ENCODE measurements around the gene NF1. TPM values are rescaled to one million over a fixed set of nuclear protein-coding genes. Genes with fewer than 3 reads are reported as not detected.

The NF1 gene
- total RNA-seq, 4 donors from 2014 or later, result 15.6 to 48.4 (median 26.9) TPM

GRCh38 chr17:31404028-31404949 lies 309.5 kb downstream of the NF1 start:
- intact Hi-C loops (cut with DNase I), result no loop called here
- DNase-seq, result no peak
- Histone ChIP-seq H3K36me3 (no peaks in the 10 kb centered on the region), H3K4me1 (no peaks in the 10 kb centered on the region), H3K4me3 (no peak overlapping the region), H3K9me3 (no peaks in the 10 kb centered on the region), H3K27me3 (peaks cover 0 to 1% (median 0%) of the 10 kb centered on the region in 4 donors), H3K27ac (no peak overlapping the region)
- no peak for TF ChIP-seq POLR2A (IDR thresholded peaks at IDR 0.05)
- TF ChIP-seq, protein P1, sequence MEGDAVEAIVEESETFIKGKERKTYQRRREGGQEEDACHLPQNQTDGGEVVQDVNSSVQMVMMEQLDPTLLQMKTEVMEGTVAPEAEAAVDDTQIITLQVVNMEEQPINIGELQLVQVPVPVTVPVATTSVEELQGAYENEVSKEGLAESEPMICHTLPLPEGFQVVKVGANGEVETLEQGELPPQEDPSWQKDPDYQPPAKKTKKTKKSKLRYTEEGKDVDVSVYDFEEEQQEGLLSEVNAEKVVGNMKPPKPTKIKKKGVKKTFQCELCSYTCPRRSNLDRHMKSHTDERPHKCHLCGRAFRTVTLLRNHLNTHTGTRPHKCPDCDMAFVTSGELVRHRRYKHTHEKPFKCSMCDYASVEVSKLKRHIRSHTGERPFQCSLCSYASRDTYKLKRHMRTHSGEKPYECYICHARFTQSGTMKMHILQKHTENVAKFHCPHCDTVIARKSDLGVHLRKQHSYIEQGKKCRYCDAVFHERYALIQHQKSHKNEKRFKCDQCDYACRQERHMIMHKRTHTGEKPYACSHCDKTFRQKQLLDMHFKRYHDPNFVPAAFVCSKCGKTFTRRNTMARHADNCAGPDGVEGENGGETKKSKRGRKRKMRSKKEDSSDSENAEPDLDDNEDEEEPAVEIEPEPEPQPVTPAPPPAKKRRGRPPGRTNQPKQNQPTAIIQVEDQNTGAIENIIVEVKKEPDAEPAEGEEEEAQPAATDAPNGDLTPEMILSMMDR (IDR thresholded peaks at IDR 0.05), result no peak
- 70 to 82% methylated on average over 18 of the region's 19 CpGs for WGBS, 2 donors

DNA sequence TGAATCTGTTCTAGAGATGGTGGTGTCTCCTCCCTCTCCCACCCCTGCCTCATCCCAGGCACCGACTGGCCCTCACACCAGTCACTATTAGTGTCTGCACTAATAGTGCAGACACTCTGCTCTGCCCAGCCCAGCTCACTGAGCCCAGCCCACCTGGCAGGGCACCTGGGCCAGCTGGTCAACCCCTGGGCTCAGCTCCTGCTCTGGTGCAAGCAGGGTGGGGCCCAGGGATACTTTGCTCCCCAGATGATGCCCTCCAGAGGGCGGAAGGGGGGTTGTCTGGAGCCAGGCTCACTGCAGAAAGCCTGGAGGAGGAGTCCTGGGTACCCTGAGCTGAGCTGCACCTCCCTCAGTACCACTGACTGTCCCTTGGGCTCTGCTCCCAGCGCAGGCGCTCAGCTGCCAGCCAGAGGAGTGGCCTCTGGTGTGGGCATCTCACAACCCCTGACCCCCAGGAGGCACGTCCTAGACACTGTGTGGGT lies 311.2 kb downstream of the NF1 start:
- TF ChIP-seq POLR2A (IDR thresholded peaks at IDR 0.05), result no peak
- TF ChIP-seq, protein P1 (IDR thresholded peaks at IDR 0.05), result no peak
- no peak for DNase-seq
- H3K4me1 ChIP-seq, result no peaks in the 10 kb centered on the region
- no peak overlapping the region for H3K27ac ChIP-seq
- H3K4me3 ChIP-seq, result no peak overlapping the region
- no peaks in the 10 kb centered on the region for H3K9me3 ChIP-seq
- 39 to 41% methylated on average over 2 to 4 of the region's 5 CpGs for WGBS, 2 donors
- H3K36me3 ChIP-seq, result no peaks in the 10 kb centered on the region
- intact Hi-C loops (cut with DNase I), result no loop called here
- peaks cover 0 to 4% (median 0%) of the 10 kb centered on the region in 4 donors for H3K27me3 ChIP-seq

- Histone ChIP-seq H3K36me3 (no peaks in the 10 kb centered on the region), H3K9me3 (no peaks in the 10 kb centered on the region), H3K27me3 (peaks cover 0 to 22% (median 0%) of the 10 kb centered on the region in 4 donors), H3K27ac (no peak overlapping the region), H3K4me1 (no peaks in the 10 kb centered on the region), H3K4me3 (no peak overlapping the region)
- intact Hi-C loops (cut with DNase I), result no loop called here
- DNase-seq, result no peak
- WGBS, 2 donors, result 76 to 79% methylated on average over 4 of the region's 4 CpGs
- TF ChIP-seq POLR2A (IDR thresholded peaks at IDR 0.05), result no peak
- TF ChIP-seq, protein P1 (IDR thresholded peaks at IDR 0.05), result no peak
Observed at GRCh38 chr17:31408586-31408985, 313.8 kb downstream of the NF1 start.

- intact Hi-C loops (cut with DNase I), result no loop called here
- Histone ChIP-seq H3K27ac (no peak overlapping the region), H3K9me3 (no peaks in the 10 kb centered on the region), H3K36me3 (no peaks in the 10 kb centered on the region), H3K4me1 (no peaks in the 10 kb centered on the region), H3K4me3 (no peak overlapping the region), H3K27me3 (peaks cover 0 to 39% (median 0%) of the 10 kb centered on the region in 4 donors)
- TF ChIP-seq POLR2A (IDR thresholded peaks at IDR 0.05), result no peak
- TF ChIP-seq, protein P1 (IDR thresholded peaks at IDR 0.05), result no peak
- 64 to 83% methylated on average over 2 to 4 of the region's 13 CpGs for WGBS, 2 donors
- DNase-seq, result no peak
Observed at GRCh38 chr17:31411707-31412285, 317.0 kb downstream of the NF1 start.

- Histone ChIP-seq H3K36me3 (no peaks in the 10 kb centered on the region), H3K27me3 (peaks cover 0 to 39% (median 0%) of the 10 kb centered on the region in 4 donors), H3K9me3 (no peaks in the 10 kb centered on the region), H3K27ac (no peak overlapping the region), H3K4me1 (no peaks in the 10 kb centered on the region), H3K4me3 (no peak overlapping the region)
- no peak for DNase-seq
- intact Hi-C loops (cut with DNase I), result no loop called here
- TF ChIP-seq, protein P1 (IDR thresholded peaks at IDR 0.05), result no peak
- TF ChIP-seq POLR2A (IDR thresholded peaks at IDR 0.05), result no peak
- 63 to 75% methylated on average over 2 to 3 of the region's 6 CpGs for WGBS, 2 donors
Observed at GRCh38 chr17:31412511-31412910, 317.7 kb downstream of the NF1 start.
